OCI-LY7 (cell line): ENCODE data around the gene CENPVL3. TPM values are rescaled to one million over a fixed set of nuclear protein-coding genes. Genes with fewer than 3 reads are reported as not detected.

ENCODE experiments used
- BruUV-seq: library from RNA; stranded (reverse); fragments of 400-500 nt; replicated peaks from 2 replicates; lab custom pipeline; 2021; lab: Mats Ljungman, UMichigan
- CTCF ChIA-PET: fragments of 300-600 bp; sonication (Branson Sonifier 250); formaldehyde crosslinking; loops from one replicate; lab custom pipeline; 2022; ENCODE audit warnings: antibody characterized with exemption; ENCODE audit not compliant: unreplicated experiment; lab: Charles Lee
- POLR2A ChIA-PET: fragments of 300-600 bp; sonication (Branson Sonifier 250); formaldehyde crosslinking; loops from one replicate; lab custom pipeline; 2022; ENCODE audit warnings: antibody characterized with exemption; lab: Charles Lee
- DNase-seq: peaks from one replicate; pipeline ENCODE4 v3.0.0-alpha.2; 2015; ENCODE audit warnings: low spot score
- H2AFZ ChIP-seq: fragments of 200-600 bp; sonication (generic), shearing (Covaris generic); 2 replicates; pipeline ENCODE4 v1.6.1; 2014; ENCODE audit warnings: mild to moderate bottlenecking, antibody characterized with exemption, low read length, moderate library complexity
- H3K27ac ChIP-seq: fragments of 200-600 bp; sonication (generic); 2 replicates; pipeline ENCODE4 v1.5.1; 2014; ENCODE audit warnings: mixed run types, low read depth, mild to moderate bottlenecking, moderate library complexity, low read length, inconsistent platforms; ENCODE audit not compliant: poor library complexity, severe bottlenecking
- H3K36me3 ChIP-seq: fragments of 200-600 bp; sonication (generic); 2 replicates; pipeline ENCODE4 v1.6.1; 2014; ENCODE audit warnings: mild to moderate bottlenecking, antibody characterized with exemption, low read length, moderate library complexity, mixed read lengths; ENCODE audit not compliant: insufficient read depth
- H3K4me1 ChIP-seq: fragments of 200-600 bp; sonication (generic); 2 replicates; pipeline ENCODE4 v1.5.1; 2014; ENCODE audit warnings: mild to moderate bottlenecking, low read length; ENCODE audit not compliant: insufficient read depth, poor library complexity, severe bottlenecking
- H3K4me2 ChIP-seq: fragments of 200-600 bp; sonication (generic); 2 replicates; pipeline ENCODE4 v1.6.1; 2014; ENCODE audit warnings: mild to moderate bottlenecking, low read length
- H3K4me3 ChIP-seq: fragments of 200-600 bp; sonication (generic); 2 replicates; pipeline ENCODE4 v1.5.1; 2014; ENCODE audit warnings: mild to moderate bottlenecking, low read depth, low read length; ENCODE audit not compliant: poor library complexity, severe bottlenecking
- H3K79me2 ChIP-seq: fragments of 200-600 bp; sonication (generic); 2 replicates; pipeline ENCODE4 v1.6.1; 2016; ENCODE audit warnings: low read depth, mild to moderate bottlenecking, low read length, moderate library complexity, mixed read lengths; ENCODE audit not compliant: insufficient read depth
- H3K9me2 ChIP-seq: fragments of 200-600 bp; sonication (generic); 2 replicates; pipeline ENCODE4 v1.6.1; 2016; ENCODE audit warnings: mild to moderate bottlenecking, low read length, mixed read lengths; ENCODE audit not compliant: insufficient read depth
- H3K9me3 ChIP-seq: fragments of 200-600 bp; sonication (generic); 2 replicates; pipeline ENCODE4 v1.6.1; 2014; ENCODE audit warnings: mild to moderate bottlenecking, mixed run types, low read length, mixed read lengths
- H4K20me1 ChIP-seq: fragments of 200-600 bp; sonication (generic); 2 replicates; pipeline ENCODE4 v1.6.1; 2014; ENCODE audit warnings: mild to moderate bottlenecking, antibody characterized with exemption, low read length, moderate library complexity, mixed read lengths; ENCODE audit not compliant: insufficient read depth
- CTCF ChIP-seq: fragments of 200-600 bp; sonication (generic); conservative IDR thresholded peaks from 2 replicates; pipeline ENCODE4 v1.5.1; 2014; ENCODE audit warnings: mild to moderate bottlenecking, antibody characterized with exemption, low read length, moderate library complexity, mixed read lengths
- EZH2phosphoT487 ChIP-seq: fragments of 200-600 bp; sonication (generic); IDR thresholded peaks from 2 replicates; pipeline ENCODE4 v1.6.1; 2018; ENCODE audit warnings: low read depth, borderline replicate concordance, mild to moderate bottlenecking, mixed run types, antibody characterized with exemption, low read length, moderate library complexity, mixed read lengths
- intact Hi-C: fragments of 100-400 bp; cut with micrococcal nuclease; formaldehyde crosslinking; loops from one replicate; pipeline ENCODE4 v1.10.0; 2022; ENCODE audit not compliant: unreplicated experiment
- total RNA-seq, 2 experiments: library from RNA; depleted of rRNA in 1 of 2; stranded (reverse); fragments of >200 nt in 1 of 2; shearing (Covaris generic) in 1 of 2; gene quantifications; 2 replicates each; pipeline ENCODE4 v1.2.3, GENCODE V29; 2014 to 2022

Gene CENPVL3
- total RNA-seq, 2 experiments from 2014 or later = not detected

GRCh38 chrX:51608766-51609165 lies 9.9 kb downstream of the CENPVL3 start:
- no peaks in the 10 kb centered on the region for H3K9me2 ChIP-seq
- no peak overlapping the region for H3K27ac ChIP-seq
- no peak overlapping the region for H3K4me3 ChIP-seq
- ChIA-PET POLR2A (no interaction called here), CTCF (no interaction called here)
- DNase-seq = no peak
- no peaks in the 10 kb centered on the region for H3K79me2 ChIP-seq
- no peak overlapping the region for H2AFZ ChIP-seq
- H3K36me3 ChIP-seq = no peaks in the 10 kb centered on the region
- intact Hi-C loops = no loop called here
- no peaks in the 10 kb centered on the region for H3K4me1 ChIP-seq
- TF ChIP-seq CTCF = no peak
- no peak for TF ChIP-seq EZH2phosphoT487
- H3K9me3 ChIP-seq = no peaks in the 10 kb centered on the region
- BruUV-seq = no TSS peak
- no peaks in the 10 kb centered on the region for H4K20me1 ChIP-seq
- H3K4me2 ChIP-seq = no peak overlapping the region

- BruUV-seq = no TSS peak
- Histone ChIP-seq H3K27ac (no peak overlapping the region), H3K9me2 (no peaks in the 10 kb centered on the region), H3K36me3 (no peaks in the 10 kb centered on the region), H3K4me2 (0 out of 2 replicates have a peak overlapping the region, but pooled peaks have one; percentile 3), H3K4me3 (no peak overlapping the region), H4K20me1 (no peaks in the 10 kb centered on the region), H3K79me2 (no peaks in the 10 kb centered on the region), H3K9me3 (no peaks in the 10 kb centered on the region), H3K4me1 (no peaks in the 10 kb centered on the region), H2AFZ (0 out of 2 replicates have a peak overlapping the region, but pooled peaks have one; percentile 25)
- intact Hi-C loops = no loop called here
- DNase-seq = no peak
- CTCF ChIA-PET = no interaction called here
- TF ChIP-seq CTCF = no peak
- no peak for TF ChIP-seq EZH2phosphoT487
- POLR2A ChIA-PET = interaction anchor here (0.6 kb wide), 1 partner anchor 11 kb away, joined by 3 read pairs; no protein-coding TSS in a partner anchor
Measured at GRCh38 chrX:51608126-51608525, 10.6 kb downstream of the CENPVL3 start.

DNA sequence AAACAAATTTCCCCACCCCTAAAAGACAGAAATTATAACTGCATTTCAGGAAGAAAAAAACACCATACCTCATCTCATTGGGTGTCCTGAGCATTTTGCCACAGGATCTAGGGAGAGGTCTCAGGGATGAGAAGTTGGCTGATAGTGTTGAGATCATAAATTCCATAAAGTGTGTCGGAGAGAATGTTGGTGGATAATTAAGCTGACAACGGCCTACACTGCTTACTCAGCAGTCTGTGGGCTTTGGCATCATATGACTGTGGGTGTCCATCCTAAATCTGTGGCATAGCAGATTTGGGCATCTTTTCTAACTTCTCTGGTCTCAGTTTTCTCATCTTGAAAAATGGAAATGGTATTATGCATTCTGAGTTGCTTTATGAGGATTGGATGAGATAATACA lies 12.3 kb downstream of the CENPVL3 start:
- Histone ChIP-seq H4K20me1 (no peaks in the 10 kb centered on the region), H3K4me3 (no peak overlapping the region), H3K27ac (no peak overlapping the region), H3K4me2 (no peak overlapping the region), H3K36me3 (no peaks in the 10 kb centered on the region), H2AFZ (no peak overlapping the region), H3K4me1 (no peaks in the 10 kb centered on the region), H3K79me2 (no peaks in the 10 kb centered on the region), H3K9me2 (no peaks in the 10 kb centered on the region), H3K9me3 (no peaks in the 10 kb centered on the region)
- no TSS peak for BruUV-seq
- TF ChIP-seq EZH2phosphoT487 (no peak), CTCF (no peak)
- no peak for DNase-seq
- POLR2A ChIA-PET = no interaction called here
- intact Hi-C loops = no loop called here
- CTCF ChIA-PET = no interaction called here
